Activated CD8-positive, alpha-beta memory T cell treated with anti-CD3 and anti-CD28 coated beads, Interleukin-2, amount 50 U/mL, for 4 hours (primary cell): ENCODE data around the gene TSPAN9.

Experiments used
- DNase-seq: peaks from one replicate; pipeline ENCODE4 v3.0.0-alpha.2; 2020

Gene TSPAN9

DNA sequence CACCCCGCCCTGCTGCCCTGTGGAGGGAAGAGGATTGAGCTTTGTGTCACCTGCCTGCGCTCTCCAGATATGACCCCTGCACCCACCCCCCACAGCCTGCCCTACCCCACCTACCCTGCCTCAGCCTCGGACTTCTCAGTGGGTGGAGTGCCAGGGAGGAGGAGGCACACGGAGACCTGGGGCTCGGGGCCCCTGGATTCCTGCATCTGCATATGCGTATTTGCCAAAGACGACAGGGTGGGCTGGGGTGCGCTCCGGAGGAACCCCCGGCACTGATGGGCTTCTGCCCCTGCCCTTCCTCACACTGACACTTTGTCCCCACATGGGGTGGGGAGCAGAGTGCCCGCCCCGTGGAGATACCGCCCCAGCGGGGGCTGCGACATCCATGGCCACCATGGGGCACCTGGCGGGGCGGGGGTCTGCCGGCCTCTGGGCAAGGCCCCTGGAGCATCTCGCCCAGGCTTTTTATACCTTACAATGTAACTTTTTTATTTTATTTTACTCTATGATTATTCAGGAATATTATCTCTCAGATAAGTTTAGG lies 206.0 kb downstream of the TSPAN9 start:
- no peak for DNase-seq

DNA sequence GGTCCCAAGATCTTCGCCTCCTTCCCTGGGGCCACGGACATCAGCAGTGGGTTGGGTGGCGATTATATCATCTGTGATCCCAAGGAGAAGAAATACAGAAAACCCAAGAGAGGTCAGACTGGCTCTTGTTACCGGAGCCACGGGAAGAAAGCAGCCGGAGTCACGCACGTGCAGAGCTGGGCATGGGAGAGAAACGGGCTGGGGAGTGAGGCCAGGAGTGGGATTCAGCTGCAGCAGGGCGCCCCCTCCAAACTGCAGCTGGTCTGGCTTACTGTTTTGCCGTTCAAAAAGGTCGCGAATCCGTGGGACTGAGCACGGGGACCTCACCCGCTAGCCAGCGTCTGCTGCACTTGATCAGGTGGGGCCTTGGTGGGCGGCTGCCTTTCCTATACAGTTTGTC lies 207.2 kb downstream of the TSPAN9 start:
- DNase-seq, result no peak

DNA sequence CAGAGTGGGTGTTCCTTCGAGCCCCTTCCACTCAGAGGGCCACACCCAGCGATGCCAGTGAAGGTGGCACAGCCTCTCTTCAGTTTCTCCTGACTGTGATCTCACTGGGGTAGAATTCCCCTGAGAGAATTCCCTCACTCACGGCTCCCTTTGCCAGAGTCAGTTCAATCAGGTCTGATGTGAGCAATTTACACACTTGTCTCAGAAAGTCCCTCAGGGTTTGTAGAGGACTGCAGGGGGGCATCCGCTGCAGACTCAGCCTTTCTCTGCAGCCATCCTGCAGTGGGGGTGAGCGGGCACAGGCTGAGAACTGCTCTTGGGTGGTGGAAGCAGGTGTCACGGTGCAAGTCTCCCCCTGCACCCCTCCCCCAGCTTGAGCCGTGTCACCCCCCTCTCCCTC lies 208.4 kb downstream of the TSPAN9 start:
- DNase-seq, result no peak

DNA sequence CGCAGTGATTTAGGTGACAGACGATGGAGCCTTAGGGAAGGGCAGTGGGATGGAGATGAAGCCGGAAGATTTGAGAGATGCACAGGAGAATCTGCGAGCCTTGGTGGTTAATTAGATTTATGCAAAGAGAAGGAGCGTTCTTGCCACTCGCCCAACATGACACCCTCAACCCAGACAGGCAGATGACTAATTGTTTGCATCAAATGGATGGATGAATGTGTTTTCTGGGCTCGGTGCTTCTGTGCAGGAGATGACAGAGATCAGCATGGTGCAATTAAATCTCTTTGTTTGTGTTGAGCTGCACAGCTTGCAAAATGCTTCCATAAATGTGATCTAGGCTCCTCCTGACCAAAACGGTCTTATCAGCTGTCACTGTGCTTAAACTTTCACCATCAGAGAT lies 211.5 kb downstream of the TSPAN9 start:
- DNase-seq, result no peak

DNA sequence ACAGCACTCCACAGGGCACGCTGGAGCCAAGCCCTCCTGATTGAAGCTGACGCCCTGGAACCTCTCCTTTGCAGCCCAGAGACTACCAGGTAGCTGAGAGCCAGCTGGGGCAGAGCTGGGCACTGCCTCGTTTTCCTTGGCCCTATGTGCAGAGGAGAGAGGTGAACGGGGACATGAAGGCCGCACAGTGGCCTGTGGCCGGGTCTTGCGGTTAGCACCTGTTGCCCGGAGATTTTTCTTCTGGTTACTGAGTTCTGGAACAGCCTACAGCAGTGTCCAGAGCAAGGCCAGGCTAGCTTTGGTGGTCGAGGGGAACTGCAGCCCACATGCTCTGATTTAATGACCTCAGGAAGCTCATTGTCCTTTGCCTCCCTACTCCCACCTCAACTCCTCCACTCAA lies 212.5 kb downstream of the TSPAN9 start:
- DNase-seq, result no peak

DNA sequence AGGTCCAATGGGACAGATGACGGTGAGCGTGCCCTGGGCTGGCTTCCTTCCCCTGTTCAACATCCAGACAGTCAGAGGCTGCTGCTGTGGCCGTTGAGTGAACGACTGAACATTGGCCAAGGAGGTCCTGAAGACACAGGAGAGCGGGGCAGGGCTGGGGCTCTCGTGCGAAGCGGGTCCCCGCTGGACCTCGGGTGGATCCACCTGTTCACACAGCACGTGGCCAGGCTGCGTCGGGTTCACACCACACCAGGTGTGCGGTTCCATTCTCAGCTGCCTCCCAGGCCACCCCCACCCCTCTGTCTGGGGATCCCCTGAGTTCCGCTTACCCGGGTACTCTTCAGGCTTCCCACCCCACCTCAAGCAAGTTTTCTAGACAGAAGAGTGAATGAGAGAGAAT lies 214.8 kb downstream of the TSPAN9 start:
- DNase-seq, result no peak

DNA sequence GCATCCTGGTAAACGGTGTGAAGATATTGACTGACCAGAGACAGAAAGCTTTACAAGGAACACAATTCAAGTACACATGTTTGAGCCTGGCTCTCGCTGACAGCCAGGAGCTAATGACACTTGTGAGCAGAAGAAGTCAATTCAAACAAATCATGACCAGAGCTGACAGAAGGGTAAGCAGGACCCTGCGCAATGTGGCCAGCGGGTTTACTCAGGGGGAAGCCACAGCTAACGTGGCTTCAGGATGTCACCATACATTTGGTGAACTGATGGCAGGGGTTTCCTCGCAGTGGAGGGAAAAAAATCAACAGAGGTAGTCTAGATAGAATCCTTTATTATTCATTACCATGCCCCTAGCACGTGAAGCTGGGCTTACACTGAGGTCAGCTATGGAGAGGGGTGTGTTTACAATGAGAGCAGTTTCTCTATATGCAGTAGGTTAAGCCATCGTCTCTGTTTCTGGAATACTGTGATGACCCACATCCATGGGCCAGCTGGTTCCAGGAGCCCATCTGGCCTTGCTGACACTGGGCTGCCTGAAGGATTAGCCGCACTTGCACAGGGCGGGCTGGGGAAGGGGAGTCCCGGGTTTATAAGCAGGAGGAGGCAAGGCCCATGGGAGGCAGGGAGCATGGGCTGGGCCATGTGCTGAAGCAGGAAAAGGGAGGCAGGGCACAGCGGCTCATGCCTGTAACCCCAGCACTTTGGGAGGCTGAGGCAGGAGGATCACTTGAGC lies 215.7 kb downstream of the TSPAN9 start:
- no peak for DNase-seq

DNA sequence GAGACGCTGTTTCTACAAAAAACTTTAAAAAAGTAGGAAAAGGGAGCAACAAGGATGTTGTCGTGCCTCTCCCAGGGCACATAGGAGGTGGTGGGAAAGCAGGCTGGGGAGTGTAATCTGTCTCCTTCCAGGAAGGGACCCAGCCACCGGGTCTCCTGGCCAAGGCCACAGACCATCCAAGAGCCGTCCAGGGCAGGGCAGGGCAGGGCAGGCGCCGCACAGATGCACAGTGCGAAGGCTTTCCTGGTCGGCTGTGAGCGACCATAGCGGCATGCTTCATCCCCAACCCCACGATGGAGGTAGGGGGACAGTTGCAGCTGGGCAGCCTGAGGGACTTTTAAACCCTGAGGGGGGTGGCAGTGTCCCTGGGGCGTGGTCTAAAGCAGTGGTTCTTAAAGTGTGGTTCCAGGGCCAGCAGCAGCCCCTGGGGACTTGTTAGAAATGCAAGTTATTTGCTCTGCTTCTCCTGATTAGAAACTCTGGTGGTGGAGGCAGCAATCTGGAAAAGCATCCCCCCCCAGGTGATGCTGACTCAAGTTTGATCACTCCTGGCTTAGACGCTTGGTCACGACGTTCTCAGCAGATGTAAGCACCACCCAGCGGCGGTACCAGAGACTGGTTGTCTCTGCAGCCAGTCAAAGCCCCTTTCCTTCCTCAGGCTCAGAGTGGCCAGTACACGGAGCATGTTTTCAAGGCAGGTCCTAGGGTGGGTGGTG lies 216.4 kb downstream of the TSPAN9 start:
- DNase-seq, result no peak

DNA sequence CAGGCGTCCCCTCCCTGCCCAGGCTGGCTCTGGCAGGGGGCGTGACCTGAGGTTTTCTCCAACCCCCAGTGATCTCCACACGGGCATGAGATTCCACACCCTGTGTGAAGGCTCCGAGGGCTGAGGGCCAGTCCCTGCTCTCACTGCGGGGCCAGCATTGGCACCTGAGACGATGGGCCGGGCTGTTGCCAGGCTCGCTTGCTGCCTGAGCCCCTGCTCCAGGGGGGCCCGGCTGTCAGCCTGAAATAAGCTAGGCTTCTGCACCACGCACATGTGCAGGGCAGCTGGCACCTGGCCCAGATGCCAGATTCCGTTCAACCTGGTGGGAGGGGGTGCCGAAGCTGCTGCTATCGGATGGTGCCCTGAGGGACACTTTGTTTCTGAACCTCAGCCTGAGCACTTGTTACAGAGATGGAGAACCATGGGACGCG lies 217.3 kb downstream of the TSPAN9 start:
- DNase-seq, result no peak

DNA sequence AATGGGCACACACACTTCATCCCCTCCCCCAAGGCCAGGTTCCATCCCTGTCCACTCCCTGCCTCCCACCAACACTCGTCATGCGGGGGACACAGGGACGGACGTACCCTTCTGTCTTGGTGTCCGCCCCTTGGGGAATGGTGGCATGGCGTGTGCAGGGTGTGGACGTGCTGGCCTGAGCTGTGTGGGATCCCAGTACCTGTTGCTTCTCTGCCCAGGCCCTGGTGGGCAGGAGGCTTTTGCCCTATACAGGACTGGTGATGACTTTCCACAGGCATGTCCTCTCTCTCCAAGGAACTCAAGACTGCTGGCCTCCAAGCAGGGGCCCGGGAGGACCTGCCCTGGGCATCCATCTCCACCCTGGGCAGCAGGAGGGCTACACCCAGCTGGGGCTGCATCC lies 218.0 kb downstream of the TSPAN9 start:
- DNase-seq, result no peak

DNA sequence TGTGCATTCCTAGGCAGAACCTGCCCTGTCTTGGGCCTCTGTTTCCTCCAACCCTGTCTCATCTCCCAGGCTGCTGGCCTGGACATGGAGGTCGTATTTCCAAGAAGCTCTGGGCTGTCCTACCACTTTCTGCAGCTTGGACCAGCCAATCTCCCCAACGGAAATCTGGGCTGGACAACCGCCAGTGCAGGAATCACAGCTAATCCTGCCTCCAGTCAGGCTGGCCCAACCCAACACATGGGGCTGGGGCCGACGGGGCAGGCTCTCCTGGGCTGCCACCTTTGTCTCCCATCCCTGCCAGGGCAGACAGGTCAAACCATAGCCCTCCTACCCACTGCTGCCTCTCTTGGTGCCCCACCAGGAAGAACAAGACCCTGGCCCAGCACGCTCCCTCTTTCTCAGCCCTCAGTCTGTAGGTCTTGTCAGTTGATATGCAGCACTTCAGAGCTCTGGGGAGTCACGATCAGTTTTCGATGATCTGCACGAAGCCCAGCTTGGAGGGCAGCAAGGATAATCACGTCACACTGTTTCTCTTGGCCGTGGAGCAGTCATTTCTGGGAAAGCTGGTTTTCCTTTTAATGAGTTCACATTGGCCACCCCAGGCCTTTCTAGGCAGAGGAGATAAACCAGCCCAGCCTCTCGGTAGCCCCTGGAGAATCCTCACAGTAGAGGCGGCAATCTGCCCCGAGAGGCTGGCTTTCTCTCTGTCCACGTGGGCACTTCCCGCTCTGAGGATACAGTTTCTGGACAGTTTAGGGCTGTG lies 218.6 kb downstream of the TSPAN9 start:
- no peak for DNase-seq

DNA sequence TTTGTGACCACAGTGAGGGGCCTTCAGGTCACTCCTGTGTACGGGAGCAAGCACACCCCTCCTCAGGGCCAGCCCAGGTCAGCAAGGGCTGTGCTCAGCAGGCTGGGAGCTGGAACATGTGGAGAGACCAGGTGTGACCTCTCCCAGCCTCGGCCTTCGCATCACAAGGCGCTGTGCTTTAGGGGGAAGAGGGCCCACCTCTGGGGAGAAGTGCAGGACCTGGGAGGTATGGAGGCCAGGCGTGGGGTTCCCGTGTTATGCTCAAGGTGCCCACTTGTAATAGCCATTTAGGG lies 219.2 kb downstream of the TSPAN9 start:
- no peak for DNase-seq

DNA sequence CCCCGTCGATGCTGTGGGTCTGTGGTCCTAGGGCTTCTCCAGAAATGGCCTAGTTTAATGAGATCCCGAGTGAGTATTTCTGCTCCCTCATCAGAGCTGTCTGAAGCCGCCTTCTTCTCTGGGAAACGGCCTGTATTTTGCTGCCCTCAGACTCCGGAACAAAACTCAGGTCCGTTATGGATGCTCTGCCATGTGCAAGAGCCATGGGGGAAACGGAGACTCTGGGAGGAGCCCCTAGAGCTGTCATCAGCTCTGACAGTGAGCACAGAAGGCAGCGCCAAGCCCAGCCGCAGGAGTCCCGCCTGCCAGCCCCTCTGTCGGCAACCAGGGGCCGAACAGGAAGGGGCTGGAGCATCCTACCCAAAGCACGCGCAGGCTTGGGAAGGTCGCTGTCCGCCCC lies 221.4 kb downstream of the TSPAN9 start:
- DNase-seq, result no peak

DNA sequence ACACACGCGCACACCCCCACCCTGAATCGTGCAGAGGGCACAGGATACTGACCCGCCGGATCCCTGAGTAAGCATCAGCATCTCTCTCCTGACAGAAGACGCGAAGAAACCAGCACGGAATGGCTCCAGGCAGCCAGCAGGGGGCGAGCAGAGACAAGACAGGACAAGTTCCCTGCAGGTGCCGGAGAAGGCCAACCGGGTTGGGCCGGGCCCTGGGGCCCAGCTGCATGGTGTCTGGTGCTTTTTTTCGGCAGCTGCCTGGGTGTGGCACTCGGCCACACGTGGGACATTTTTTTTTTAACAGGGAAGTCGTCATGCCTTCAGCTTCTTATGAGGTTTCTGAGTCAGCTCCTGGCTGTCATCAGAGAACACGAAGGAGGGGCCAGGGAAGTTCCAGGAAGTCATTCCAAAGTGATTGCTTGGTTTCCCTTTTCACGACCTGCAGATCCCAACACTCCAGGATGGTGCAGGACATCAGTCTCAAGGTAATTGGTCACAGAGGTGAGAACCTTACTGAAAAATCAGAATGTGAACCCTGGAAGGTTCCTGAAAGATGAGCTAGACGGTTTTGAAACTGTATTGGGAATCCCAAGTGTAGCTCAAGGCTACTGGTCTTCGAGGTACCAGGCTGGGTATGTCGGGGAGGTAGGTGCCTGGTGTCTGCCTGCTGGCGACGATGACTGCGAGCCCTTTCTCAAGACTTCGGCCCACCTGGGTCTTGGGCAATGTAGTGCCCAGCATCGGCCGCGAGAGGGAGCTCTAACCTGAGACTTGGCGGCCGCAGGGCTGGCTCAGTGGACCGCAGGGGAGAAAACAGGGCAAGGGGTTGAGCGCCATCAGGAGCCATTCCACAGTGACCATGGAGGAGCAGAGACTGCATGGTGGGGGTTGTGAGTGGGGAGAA lies 223.0 kb downstream of the TSPAN9 start:
- DNase-seq, result peak; percentile 76

DNA sequence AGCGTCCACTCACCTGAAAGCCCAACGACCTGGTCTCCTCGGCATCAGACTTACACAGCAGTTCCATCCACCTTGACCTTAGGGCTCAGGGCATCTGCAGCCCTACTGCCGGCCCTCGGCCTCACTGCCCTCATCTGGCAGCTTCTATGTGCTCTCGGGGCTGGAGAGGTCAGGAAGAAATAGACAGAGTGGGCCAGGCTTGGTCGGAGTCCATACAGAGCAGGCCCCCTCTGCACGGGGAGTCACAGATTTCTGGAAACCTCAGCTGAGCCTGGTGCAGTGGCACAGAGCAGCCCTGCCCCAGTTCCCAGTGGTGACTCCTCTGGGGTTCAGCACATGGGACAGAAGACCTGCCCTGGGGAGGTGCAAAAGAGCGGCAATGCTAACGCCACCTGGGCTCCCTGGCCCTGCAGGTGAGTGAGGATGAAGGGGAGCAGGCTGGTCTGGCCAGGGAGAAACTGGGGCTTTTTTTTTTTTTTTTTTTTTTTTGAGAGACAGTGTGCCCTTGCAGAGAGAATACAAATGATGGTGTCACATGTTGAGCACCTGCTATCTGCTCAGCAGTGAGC lies 223.7 kb downstream of the TSPAN9 start:
- no peak for DNase-seq

DNA sequence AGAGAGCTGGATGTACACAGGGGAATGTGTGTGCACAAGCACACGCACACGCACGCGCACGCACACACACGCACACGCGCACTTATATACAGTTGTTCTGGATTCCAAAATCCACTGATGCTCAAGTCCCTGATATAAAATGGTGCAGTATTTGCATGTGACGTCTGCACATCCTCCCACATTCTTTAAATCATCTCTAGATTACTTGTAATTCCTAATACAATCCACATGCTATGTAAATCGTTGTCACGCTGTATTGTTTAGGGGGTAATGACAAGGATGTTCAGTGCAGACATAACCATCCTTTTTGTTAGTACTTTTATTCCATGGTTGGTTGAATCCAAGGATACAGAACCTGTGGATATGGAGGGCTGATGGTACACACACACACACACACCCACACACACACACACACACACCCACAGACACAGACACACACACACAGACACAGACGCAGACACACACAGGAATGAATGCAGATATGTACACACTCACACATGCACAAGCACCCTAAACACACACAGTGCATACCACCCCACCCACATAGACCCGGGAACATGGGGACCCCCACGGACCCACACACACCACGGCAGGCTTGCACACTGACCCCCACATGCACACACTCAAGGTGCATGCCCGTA lies 225.3 kb downstream of the TSPAN9 start:
- no peak for DNase-seq

DNA sequence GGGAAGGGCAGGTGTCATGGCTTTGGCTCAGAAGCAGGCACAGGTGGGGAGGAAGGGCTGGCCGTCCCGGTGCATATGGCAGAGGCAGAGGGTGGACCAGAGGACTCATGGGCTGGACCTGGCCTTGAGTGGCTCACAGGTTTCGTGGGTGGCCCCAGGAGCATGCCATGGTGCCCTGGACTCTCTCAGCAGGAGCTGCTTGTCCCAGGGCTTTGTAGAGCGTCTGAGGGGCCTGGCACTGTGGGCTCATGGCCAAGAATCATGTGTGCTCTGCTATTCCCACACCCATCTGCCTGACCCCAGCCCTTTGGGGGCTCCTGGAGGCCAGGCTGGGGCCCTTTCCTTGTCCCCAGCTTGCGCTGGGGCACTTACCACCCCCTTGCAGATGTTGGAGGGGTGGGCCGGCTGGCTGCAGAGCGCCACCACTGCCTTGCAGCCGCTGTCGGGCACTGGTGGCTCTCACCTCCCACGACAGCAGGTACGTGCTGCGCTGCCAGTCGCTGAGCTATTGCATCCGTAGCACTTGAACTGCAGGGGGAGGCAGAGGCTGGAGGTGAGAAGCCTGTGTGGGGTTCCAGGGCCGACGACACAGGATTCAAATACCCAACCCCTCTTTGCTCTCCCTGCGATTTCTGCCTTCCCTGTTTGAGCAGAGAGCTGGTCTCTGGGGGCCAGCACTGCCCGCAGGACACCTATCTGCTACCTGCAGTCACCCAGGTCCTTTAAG lies 226.4 kb downstream of the TSPAN9 start:
- DNase-seq, result no peak

DNA sequence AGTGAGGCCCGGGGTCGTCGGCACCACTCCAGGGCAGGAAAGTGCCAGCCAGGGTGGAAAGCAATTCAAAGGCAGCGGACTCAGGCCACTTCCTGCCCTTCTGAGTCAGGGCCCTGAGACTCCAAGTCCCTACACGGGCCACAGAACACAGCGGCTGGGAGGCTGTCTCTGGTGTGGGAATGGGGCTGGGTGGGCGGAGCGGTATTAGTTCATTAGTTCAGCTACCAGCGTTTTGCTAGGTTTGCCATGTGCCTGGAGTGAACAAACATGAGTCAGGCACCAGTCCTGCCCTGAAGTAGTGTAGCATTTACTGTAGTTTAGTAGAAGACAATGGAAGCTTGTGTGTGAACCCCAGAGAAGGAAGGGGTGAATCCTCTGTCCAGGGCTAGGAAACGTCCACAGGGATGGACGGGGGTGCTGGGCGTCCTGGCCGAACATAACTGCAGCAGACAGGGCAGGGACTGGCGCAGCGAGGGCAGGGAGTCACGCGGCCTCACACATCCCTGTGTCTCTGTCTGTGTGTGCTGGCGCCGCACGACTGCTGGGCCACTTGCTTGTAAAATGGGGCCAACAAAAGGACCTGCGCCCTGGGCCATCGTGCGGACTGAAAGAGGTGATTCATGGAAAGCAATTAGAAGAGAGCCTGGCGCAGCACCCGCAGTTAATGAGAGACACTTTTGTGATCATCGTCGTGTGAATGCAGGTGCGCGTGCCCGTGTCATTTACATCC lies 227.4 kb downstream of the TSPAN9 start:
- DNase-seq, result no peak

DNA sequence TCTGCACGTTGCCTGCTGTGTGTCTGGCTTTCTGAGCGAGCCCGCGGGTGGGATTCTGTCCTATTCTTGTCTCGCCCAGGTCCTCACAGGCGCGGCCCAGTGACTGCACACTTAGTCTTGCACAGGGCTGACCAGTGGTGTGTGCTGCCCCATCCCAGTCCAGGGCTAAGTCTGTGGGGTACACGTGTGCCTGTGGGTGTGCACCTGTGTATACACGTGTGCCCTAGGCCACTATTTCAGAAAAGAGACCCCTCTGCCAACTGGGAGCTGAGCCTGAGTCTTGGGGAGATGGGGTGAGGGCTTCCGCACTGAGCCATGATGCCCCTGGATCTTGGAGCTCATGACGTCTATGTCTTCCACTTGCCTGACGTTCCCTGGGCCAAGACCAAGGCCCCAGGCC lies 228.3 kb downstream of the TSPAN9 start:
- no peak for DNase-seq

DNA sequence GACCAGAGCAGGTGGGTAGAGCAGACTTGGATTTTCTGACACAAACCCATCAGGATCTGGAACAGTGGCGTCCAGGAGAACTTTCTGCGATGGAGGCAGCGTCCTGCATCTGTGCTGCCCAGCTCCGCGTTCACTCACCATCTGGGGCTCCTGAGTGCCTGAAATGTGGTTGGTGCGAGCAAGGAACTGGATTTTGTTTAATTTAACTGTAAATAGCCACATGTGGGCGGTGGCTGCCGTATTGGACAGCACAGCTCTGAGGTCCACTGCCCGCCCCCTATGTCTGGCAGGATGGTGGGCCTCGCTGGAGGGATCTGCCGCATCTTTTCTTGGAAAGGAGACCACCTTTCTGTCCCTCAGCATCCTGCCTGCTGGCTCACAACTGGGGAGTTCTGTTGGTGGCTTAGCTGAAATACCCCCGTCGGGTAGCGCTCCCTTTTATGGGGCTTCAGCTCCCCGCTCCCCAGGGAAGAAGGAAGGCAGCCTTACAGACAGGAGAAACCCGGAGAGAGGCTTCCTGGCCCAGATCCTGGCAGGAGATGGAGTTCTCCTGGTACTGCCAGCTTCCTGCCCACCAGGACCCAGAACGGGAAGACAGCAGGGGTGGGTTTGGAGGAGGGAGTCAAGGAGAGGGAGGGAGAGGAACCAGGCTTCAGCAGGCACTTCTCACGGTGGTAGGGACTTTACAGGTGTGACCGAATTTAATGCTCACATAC lies 228.9 kb downstream of the TSPAN9 start:
- DNase-seq, result no peak
